ENCODE data around the gene GRAMD1B. TPM values are rescaled to one million over a fixed set of nuclear protein-coding genes. Genes with fewer than 3 reads are reported as not detected.

The GRAMD1B gene
- total and polyA plus RNA-seq, 2 donors (not counting 1 experiment from before 2014, with no cell fraction given): 0.58 to 11.6 TPM

DNA sequence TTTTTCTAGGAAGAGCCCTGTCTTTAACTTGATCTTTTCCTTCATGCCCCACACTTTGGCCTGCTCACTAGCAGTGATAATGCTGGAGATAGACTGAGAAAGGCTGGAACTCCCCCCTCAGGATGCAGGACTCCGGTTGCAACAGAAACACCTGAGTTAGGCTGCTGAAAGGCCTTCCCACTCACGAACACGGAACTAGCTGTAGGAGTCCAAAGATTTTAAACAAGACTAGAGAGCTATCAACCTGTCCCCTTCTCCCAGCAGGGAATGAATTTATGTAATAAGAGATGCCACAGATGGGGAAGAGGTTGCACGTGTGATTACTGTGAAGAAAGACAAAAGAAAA lies 211.4 kb downstream of the GRAMD1B start:
- H3K36me3 ChIP-seq (replicated peaks in 1 of 2; ENCODE audit: control extremely low read depth in 1 of 2, control insufficient read depth in 1 of 2, extremely low read depth in 1 of 2, insufficient read depth in 2 of 2, low read length in 1 of 2): no peaks in the 10 kb centered on the region
- ChIA-PET POLR2A (no interaction called here), CTCF (interaction anchor here (2.3 to 3.3 kb wide), 2 partner anchors 11 to 65 kb away, joined by 5 to 28 read pairs; no protein-coding TSS in a partner anchor)
- TF ChIP-seq, protein P1, sequence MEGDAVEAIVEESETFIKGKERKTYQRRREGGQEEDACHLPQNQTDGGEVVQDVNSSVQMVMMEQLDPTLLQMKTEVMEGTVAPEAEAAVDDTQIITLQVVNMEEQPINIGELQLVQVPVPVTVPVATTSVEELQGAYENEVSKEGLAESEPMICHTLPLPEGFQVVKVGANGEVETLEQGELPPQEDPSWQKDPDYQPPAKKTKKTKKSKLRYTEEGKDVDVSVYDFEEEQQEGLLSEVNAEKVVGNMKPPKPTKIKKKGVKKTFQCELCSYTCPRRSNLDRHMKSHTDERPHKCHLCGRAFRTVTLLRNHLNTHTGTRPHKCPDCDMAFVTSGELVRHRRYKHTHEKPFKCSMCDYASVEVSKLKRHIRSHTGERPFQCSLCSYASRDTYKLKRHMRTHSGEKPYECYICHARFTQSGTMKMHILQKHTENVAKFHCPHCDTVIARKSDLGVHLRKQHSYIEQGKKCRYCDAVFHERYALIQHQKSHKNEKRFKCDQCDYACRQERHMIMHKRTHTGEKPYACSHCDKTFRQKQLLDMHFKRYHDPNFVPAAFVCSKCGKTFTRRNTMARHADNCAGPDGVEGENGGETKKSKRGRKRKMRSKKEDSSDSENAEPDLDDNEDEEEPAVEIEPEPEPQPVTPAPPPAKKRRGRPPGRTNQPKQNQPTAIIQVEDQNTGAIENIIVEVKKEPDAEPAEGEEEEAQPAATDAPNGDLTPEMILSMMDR (IDR thresholded peaks at IDR 0.05): no peak
- no peak for TF ChIP-seq EZH2 (IDR thresholded peaks at IDR 0.05; ENCODE audit: borderline replicate concordance, insufficient read depth, low read depth, low read length, poor library complexity, severe bottlenecking)
- DNase-seq (no peak), ATAC-seq (ENCODE audit: low read depth) (no peak)
- peaks cover 0 to 6% of the 10 kb centered on the region in 2 donors for H3K4me1 ChIP-seq (ENCODE audit: control insufficient read depth in 2 of 2, insufficient read depth in 2 of 2, low read length in 2 of 2)
- no peak overlapping the region for H3K4me2 ChIP-seq (replicated peaks; ENCODE audit: low read depth, low read length, poor library complexity, severe bottlenecking)
- Mint-ChIP-seq H3K27me3 (peaks cover 40% of the 10 kb centered on the region), H3K4me3 (no peak overlapping the region), H3K4me1 (peaks cover 3% of the 10 kb centered on the region), H3K27ac (no peak overlapping the region), H3K9me3 (ENCODE audit: insufficient read depth) (no peaks in the 10 kb centered on the region)
- no peaks in the 10 kb centered on the region for H3K79me2 ChIP-seq (ENCODE audit: control insufficient read depth, insufficient read depth, low read length)
- H2AFZ ChIP-seq (ENCODE audit: insufficient read depth, low read depth, low read length, poor library complexity, severe bottlenecking): peak overlapping the region; percentile 9
- H3K9me3 ChIP-seq (ENCODE audit: control extremely low read depth in 1 of 3, control insufficient read depth in 2 of 3, insufficient read depth in 1 of 3, low read length in 2 of 3): no peaks in the 10 kb centered on the region
- H3K27me3 ChIP-seq (replicated peaks in 1 of 4; ENCODE audit: control extremely low read depth in 1 of 4, control insufficient read depth in 3 of 4, insufficient read depth in 4 of 4, low read length in 3 of 4): peaks cover 0 to 10% (median 4%) of the 10 kb centered on the region in 4 experiments
- WGBS (ENCODE audit: insufficient coverage): 60% methylated on average over 3 of the region's 4 CpGs
- no peak overlapping the region for H3K4me3 ChIP-seq (ENCODE audit: control extremely low read depth in 1 of 5, extremely low read depth in 1 of 5, insufficient read depth in 1 of 5, low read depth in 2 of 5, low read length in 4 of 5)
- intact Hi-C loops (cut with micrococcal nuclease): loop anchor here (1.0 kb wide), 2 partner anchors 66 to 70 kb away; no protein-coding TSS in a partner anchor
- no peak overlapping the region for H3K9ac ChIP-seq (ENCODE audit: low read length)
- no peak overlapping the region for H3K27ac ChIP-seq (ENCODE audit: low read length in 2 of 2)
- no peaks in the 10 kb centered on the region for H4K20me1 ChIP-seq (ENCODE audit: control insufficient read depth, insufficient read depth, low read length, poor library complexity, severe bottlenecking)

DNA sequence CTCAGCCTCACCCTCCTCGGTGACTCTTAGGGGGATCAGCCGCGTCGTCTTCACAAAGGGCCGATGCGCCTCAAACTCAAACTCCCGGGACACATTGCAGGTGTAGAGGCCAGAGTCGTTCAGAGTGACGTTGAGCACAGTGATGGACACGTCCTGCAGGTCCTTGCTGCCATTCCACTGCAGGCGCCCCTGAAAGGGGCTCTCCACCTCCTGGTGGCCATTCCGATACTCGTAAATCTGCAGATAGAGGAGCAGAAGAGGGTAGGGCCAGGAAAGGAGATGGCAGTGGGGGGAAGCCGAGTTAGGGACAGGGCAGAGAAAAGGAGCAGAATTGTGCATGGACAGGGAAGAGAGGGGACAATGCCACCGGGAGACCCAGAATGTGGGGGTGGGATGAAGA lies 212.4 kb downstream of the GRAMD1B start:
- no peaks in the 10 kb centered on the region for H3K9me3 Mint-ChIP-seq (ENCODE audit: insufficient read depth)
- Histone ChIP-seq H3K79me2 (ENCODE audit: control insufficient read depth, insufficient read depth, low read length) (no peaks in the 10 kb centered on the region), H3K27me3 (replicated peaks in 1 of 4; ENCODE audit: control extremely low read depth in 1 of 4, control insufficient read depth in 3 of 4, insufficient read depth in 4 of 4, low read length in 3 of 4) (peaks cover 0 to 13% (median 5%) of the 10 kb centered on the region in 4 experiments), H4K20me1 (ENCODE audit: control insufficient read depth, insufficient read depth, low read length, poor library complexity, severe bottlenecking) (no peaks in the 10 kb centered on the region), H2AFZ (ENCODE audit: insufficient read depth, low read depth, low read length, poor library complexity, severe bottlenecking) (no peak overlapping the region), H3K4me3 (ENCODE audit: control extremely low read depth in 1 of 5, extremely low read depth in 1 of 5, insufficient read depth in 1 of 5, low read depth in 2 of 5, low read length in 4 of 5) (no peak overlapping the region), H3K4me1 (ENCODE audit: control insufficient read depth in 2 of 2, insufficient read depth in 2 of 2, low read length in 2 of 2) (peaks cover 0 to 6% of the 10 kb centered on the region in 2 donors), H3K36me3 (replicated peaks in 1 of 2; ENCODE audit: control extremely low read depth in 1 of 2, control insufficient read depth in 1 of 2, extremely low read depth in 1 of 2, insufficient read depth in 2 of 2, low read length in 1 of 2) (no peaks in the 10 kb centered on the region), H3K9ac (ENCODE audit: low read length) (no peak overlapping the region), H3K27ac (ENCODE audit: low read length in 2 of 2) (no peak overlapping the region), H3K9me3 (ENCODE audit: control extremely low read depth in 1 of 3, control insufficient read depth in 2 of 3, insufficient read depth in 1 of 3, low read length in 2 of 3) (no peaks in the 10 kb centered on the region), H3K4me2 (replicated peaks; ENCODE audit: low read depth, low read length, poor library complexity, severe bottlenecking) (no peak overlapping the region)
- intact Hi-C loops (cut with micrococcal nuclease): no loop called here
- TF ChIP-seq, protein P1 (IDR thresholded peaks at IDR 0.05): no peak
- no peak for TF ChIP-seq EZH2 (IDR thresholded peaks at IDR 0.05; ENCODE audit: borderline replicate concordance, insufficient read depth, low read depth, low read length, poor library complexity, severe bottlenecking)
- ATAC-seq (ENCODE audit: low read depth) (no peak), DNase-seq (no peak)
- POLR2A ChIA-PET: no interaction called here
- H3K4me1 Mint-ChIP-seq: peaks cover 3% of the 10 kb centered on the region
- H3K27ac Mint-ChIP-seq: no peak overlapping the region
- WGBS (ENCODE audit: insufficient coverage): 98% methylated on average over 15 of the region's 15 CpGs
- no peak overlapping the region for H3K4me3 Mint-ChIP-seq
- CTCF ChIA-PET: interaction anchor here (2.3 to 3.3 kb wide), 2 partner anchors 10 to 64 kb away, joined by 5 to 28 read pairs; no protein-coding TSS in a partner anchor
- peaks cover 37% of the 10 kb centered on the region for H3K27me3 Mint-ChIP-seq
